IMR-90 (cell line): Measurements from ENCODE around the gene BORA. TPM values are rescaled to one million over a fixed set of nuclear protein-coding genes. Genes with fewer than 3 reads are reported as not detected.

Experiments
- ATAC-seq: fragments of 200-7000 bp; cut with Tn5 transposase; 2 replicates; pipeline ENCODE4 v1.9.1; 2020; ENCODE audit warnings: low read depth, mild to moderate bottlenecking, moderate library complexity
- BruUV-seq: library from RNA; stranded (reverse); fragments of 400-500 nt; replicated peaks from 2 replicates; lab custom pipeline; 2021; lab: Mats Ljungman, UMichigan
- CTCF ChIA-PET: fragments of 300-600 bp; formaldehyde crosslinking; extraction: SDS; loops from one replicate; lab custom pipeline; 2021; ENCODE audit warnings: antibody characterized with exemption; lab: Yijun Ruan, JAX
- POLR2A ChIA-PET: fragments of 300-600 bp; sonication (Branson Sonifier 250); formaldehyde crosslinking; loops from one replicate; lab custom pipeline; 2022; ENCODE audit warnings: antibody characterized with exemption; ENCODE audit not compliant: unreplicated experiment; lab: Charles Lee
- DNase-seq: peaks from one replicate; pipeline ENCODE4 v3.0.0; 2013
- H2AFZ ChIP-seq: replicated peaks from 2 replicates; pipeline ENCODE3; 2013; ENCODE audit warnings: low read length, mild to moderate bottlenecking; ENCODE audit not compliant: poor library complexity
- H2AK5ac ChIP-seq: 2 replicates; pipeline ENCODE4 v1.6.1; 2013; ENCODE audit warnings: low read depth, low read length, inconsistent platforms
- H2AK9ac ChIP-seq: replicated peaks from 2 replicates; pipeline ENCODE3; 2013; ENCODE audit warnings: mild to moderate bottlenecking, low read depth, low read length, moderate library complexity; ENCODE audit not compliant: poor library complexity
- H2BK120ac ChIP-seq: 2 replicates; pipeline ENCODE4 v1.6.1; 2013; ENCODE audit warnings: low read depth, low read length, inconsistent platforms
- H2BK15ac ChIP-seq: 3 replicates; pipeline ENCODE4 v1.6.1; 2013; ENCODE audit warnings: low read depth, low read length, inconsistent platforms
- H2BK20ac ChIP-seq: 2 replicates; pipeline ENCODE4 v1.6.1; 2013; ENCODE audit warnings: low read depth, mild to moderate bottlenecking, inconsistent platforms, low read length, moderate library complexity
- H2BK5ac ChIP-seq: 2 replicates; pipeline ENCODE4 v1.6.1; 2013; ENCODE audit warnings: mild to moderate bottlenecking, low read depth, low read length, inconsistent platforms; ENCODE audit not compliant: poor library complexity, severe bottlenecking
- H3K14ac ChIP-seq: replicated peaks from 2 replicates; pipeline ENCODE4 v1.6.1; 2013; ENCODE audit warnings: low read depth, low read length, inconsistent platforms
- H3K18ac ChIP-seq: 2 replicates; pipeline ENCODE4 v1.6.1; 2013; ENCODE audit warnings: low read depth, low read length, control low read depth
- H3K23ac ChIP-seq: 2 replicates; pipeline ENCODE4 v1.6.1; 2013; ENCODE audit warnings: low read depth, low read length, inconsistent platforms
- H3K27ac ChIP-seq: 2 replicates; pipeline ENCODE4 v1.5.1; 2013; ENCODE audit warnings: mild to moderate bottlenecking, control low read depth, low read length; ENCODE audit not compliant: insufficient read depth
- H3K27me3 ChIP-seq: 2 replicates; pipeline ENCODE4 v1.6.1; 2013; ENCODE audit warnings: low read length; ENCODE audit not compliant: control insufficient read depth, insufficient read depth
- H3K36me3 ChIP-seq: 2 replicates; pipeline ENCODE4 v1.6.1; 2013; ENCODE audit warnings: low read length, mixed read lengths; ENCODE audit not compliant: control insufficient read depth, insufficient read depth
- H3K4ac ChIP-seq: 2 replicates; pipeline ENCODE4 v1.6.1; 2013; ENCODE audit warnings: low read depth, low read length, inconsistent platforms
- H3K4me1 ChIP-seq: 2 replicates; pipeline ENCODE4 v1.6.1; 2013; ENCODE audit warnings: low read length, mixed read lengths; ENCODE audit not compliant: control insufficient read depth, insufficient read depth
- H3K4me2 ChIP-seq: 2 replicates; pipeline ENCODE4 v1.6.1; 2013; ENCODE audit warnings: low read depth, mild to moderate bottlenecking, control low read depth, low read length, moderate library complexity
- H3K4me3 ChIP-seq: 2 replicates; pipeline ENCODE4 v1.5.1; 2013; ENCODE audit warnings: low read depth, mild to moderate bottlenecking, control low read depth, low read length, moderate library complexity; ENCODE audit not compliant: insufficient read depth
- H3K56ac ChIP-seq: 2 replicates; pipeline ENCODE4 v1.6.1; 2013; ENCODE audit warnings: low read length, inconsistent platforms; ENCODE audit not compliant: insufficient read depth; ENCODE audit errors: extremely low read depth
- H3K79me1 ChIP-seq, 2 experiments: 2 replicates each; pipeline ENCODE4 v1.6.1; 2013; ENCODE audit warnings: low read length in 2 of 2, inconsistent platforms in 1 of 2, low read depth in 1 of 2
- H3K9ac ChIP-seq: 2 replicates; pipeline ENCODE4 v1.6.1; 2013; ENCODE audit warnings: low read depth, low read length, control low read depth
- H3K9me1 ChIP-seq: 2 replicates; pipeline ENCODE4 v1.6.1; 2013; ENCODE audit warnings: low read length, inconsistent platforms; ENCODE audit not compliant: insufficient read depth
- H3K9me3 ChIP-seq: 2 replicates; pipeline ENCODE4 v1.6.1; 2013; ENCODE audit warnings: low read length; ENCODE audit not compliant: control insufficient read depth, insufficient read depth
- H4K20me1 ChIP-seq: 2 replicates; pipeline ENCODE4 v1.6.1; 2013; ENCODE audit warnings: low read length, inconsistent platforms; ENCODE audit not compliant: insufficient read depth
- H4K5ac ChIP-seq: 2 replicates; pipeline ENCODE4 v1.6.1; 2013; ENCODE audit warnings: mild to moderate bottlenecking, low read depth, low read length, control low read depth
- H4K8ac ChIP-seq, 2 experiments: 2 replicates each; pipeline ENCODE4 v1.6.1; 2013; ENCODE audit warnings: low read depth in 2 of 2, low read length in 2 of 2, control low read depth in 1 of 2, inconsistent platforms in 1 of 2
- H4K91ac ChIP-seq: 2 replicates; pipeline ENCODE4 v1.6.1; 2013; ENCODE audit warnings: low read depth, low read length, inconsistent platforms; ENCODE audit not compliant: insufficient read depth
- BHLHE40 ChIP-seq: fragments of 150-350 bp; IDR thresholded peaks from 2 replicates; pipeline ENCODE4 v1.6.1; 2016; ENCODE audit warnings: mild to moderate bottlenecking, low read depth, low read length
- CEBPB ChIP-seq: IDR thresholded peaks from 2 replicates; pipeline ENCODE4 v1.6.1; 2012; ENCODE audit warnings: low read depth, low read length, improper control_type of control experiment
- CTCF ChIP-seq: conservative IDR thresholded peaks from 2 replicates; pipeline ENCODE4 v1.5.1; 2012; ENCODE audit warnings: mild to moderate bottlenecking, low read depth, low read length, improper control_type of control experiment
- ELK1 ChIP-seq: fragments of 150-350 bp; IDR thresholded peaks from 2 replicates; pipeline ENCODE4 v1.6.1; 2016; ENCODE audit warnings: low read depth, mild to moderate bottlenecking, low read length, moderate library complexity, borderline replicate concordance
- FOS ChIP-seq: fragments of 150-350 bp; IDR thresholded peaks from 2 replicates; pipeline ENCODE4 v1.6.1; 2016; ENCODE audit warnings: low read depth, low read length
- MAFK ChIP-seq: IDR thresholded peaks from 2 replicates; pipeline ENCODE4 v1.6.1; 2012; ENCODE audit warnings: low read depth, low read length, improper control_type of control experiment
- MAZ ChIP-seq: IDR thresholded peaks from 2 replicates; pipeline ENCODE4 v1.6.1; 2012; ENCODE audit warnings: low read depth, mild to moderate bottlenecking, low read length, improper control_type of control experiment, moderate library complexity, borderline replicate concordance
- MXI1 ChIP-seq: IDR thresholded peaks from 2 replicates; pipeline ENCODE4 v1.6.1; 2012; ENCODE audit warnings: low read depth, mild to moderate bottlenecking, low read length, moderate library complexity, borderline replicate concordance
- NFE2L2 ChIP-seq: fragments of 150-350 bp; IDR thresholded peaks from 2 replicates; pipeline ENCODE4 v1.6.1; 2016; ENCODE audit warnings: low read depth, mild to moderate bottlenecking, low read length
- POLR2A ChIP-seq: IDR thresholded peaks from 2 replicates; pipeline ENCODE4 v1.6.1; 2012; ENCODE audit warnings: mild to moderate bottlenecking, low read depth, low read length
- RAD21 ChIP-seq: IDR thresholded peaks from 2 replicates; pipeline ENCODE4 v1.6.1; 2012; ENCODE audit warnings: low read length, improper control_type of control experiment
- RCOR1 ChIP-seq: IDR thresholded peaks from 2 replicates; pipeline ENCODE4 v1.6.1; 2012; ENCODE audit warnings: mild to moderate bottlenecking, low read length, improper control_type of control experiment; ENCODE audit not compliant: insufficient replicate concordance
- SMC3 ChIP-seq: fragments of 150-350 bp; IDR thresholded peaks from 2 replicates; pipeline ENCODE4 v1.6.1; 2016; ENCODE audit warnings: low read depth, mild to moderate bottlenecking, antibody characterized with exemption, low read length, moderate library complexity
- USF2 ChIP-seq: fragments of 150-350 bp; IDR thresholded peaks from 2 replicates; pipeline ENCODE4 v1.6.1; 2017; ENCODE audit warnings: mild to moderate bottlenecking, antibody characterized with exemption, low read length, low read depth
- WGBS, 2 experiments: methylation state at CpG; one replicate each; pipeline versions ENCODE4 v1.1.5 to v1.1.7; 2013; ENCODE audit warnings: missing lambda C conversion rate in 2 of 2; ENCODE audit not compliant: insufficient read length in 1 of 2; ENCODE audit errors: extremely low coverage in 2 of 2; 5-methylcytosine and 5-hydroxymethylcytosine counted together
- dilution Hi-C: fragments of 300-500 bp; cut with HindIII; formaldehyde crosslinking; loops from one replicate; pipeline ENCODE4 v1.14.3; 2018; ENCODE audit warnings: low sequenced_read_pairs; ENCODE audit not compliant: unreplicated experiment
- in situ Hi-C: fragments of 300-500 bp; cut with MboI; formaldehyde crosslinking; loops from 3 replicates; pipeline ENCODE4 v1.14.3; 2019; ENCODE audit warnings: low sequenced_read_pairs, inconsistent platforms, mixed read lengths
- intact Hi-C: fragments of 100-400 bp; cut with micrococcal nuclease; formaldehyde crosslinking; loops from 2 replicates; pipeline ENCODE4 v1.10.0; 2022
- polyA plus RNA-seq, 3 experiments: library from polyadenylated mRNA; depleted of rRNA; stranded (reverse); fragments of >200 nt; gene quantifications; 2 replicates each; pipeline ENCODE4 v1.2.3, GENCODE V29; 2012; ENCODE audit warnings: low replicate concordance in 1 of 3
- total RNA-seq: library from RNA; depleted of rRNA; stranded (reverse); fragments of >200 nt; gene quantifications from 2 replicates; pipeline ENCODE4 v1.2.3, GENCODE V29; 2012

The BORA gene
- total and polyA plus RNA-seq, 2 of the 4 experiments (the other 2 are of a cell fraction): 4.0 to 12.2 TPM

- no peak overlapping the region for H3K18ac ChIP-seq
- no peak overlapping the region for H3K4ac ChIP-seq
- no peak overlapping the region for H3K4me3 ChIP-seq
- dilution Hi-C loops (no loop called here), intact Hi-C loops (no loop called here), in situ Hi-C loops (no loop called here)
- H2AK9ac ChIP-seq: no peak overlapping the region
- H4K5ac ChIP-seq: no peak overlapping the region
- no peak overlapping the region for H2AFZ ChIP-seq
- H3K27ac ChIP-seq: peak overlapping the region; percentile 23; the same call in 1 of the 2 replicates
- no peaks in the 10 kb centered on the region for H4K20me1 ChIP-seq
- ChIA-PET CTCF (no interaction called here), POLR2A (no interaction called here)
- H3K79me1 ChIP-seq: peaks cover 8 to 21% of the 10 kb centered on the region in 2 experiments; a peak in 3 of 4 replicates
- no peaks in the 10 kb centered on the region for H3K4me1 ChIP-seq
- no peak overlapping the region for H2AK5ac ChIP-seq
- H2BK5ac ChIP-seq: no peak overlapping the region
- ATAC-seq (no peak), DNase-seq (no peak)
- H2BK120ac ChIP-seq: no peak overlapping the region
- H2BK15ac ChIP-seq: no peak overlapping the region
- H3K14ac ChIP-seq: no peak overlapping the region
- BruUV-seq: no TSS peak
- H3K9ac ChIP-seq: no peak overlapping the region
- H4K91ac ChIP-seq: no peak overlapping the region
- WGBS, 2 experiments: 100% methylated on average over 4 of the region's 6 CpGs; no CpG with 5 or more reads in 1 of the 2 experiments
- peaks cover 31% of the 10 kb centered on the region for H3K36me3 ChIP-seq
- no peak overlapping the region for H3K23ac ChIP-seq
- no peak overlapping the region for H3K56ac ChIP-seq
- TF ChIP-seq MAFK (no peak), POLR2A (no peak), MXI1 (no peak), BHLHE40 (no peak), SMC3 (no peak), FOS (no peak), RCOR1 (no peak), CEBPB (no peak), NFE2L2 (no peak), MAZ (no peak), ELK1 (no peak), CTCF (no peak), RAD21 (no peak), USF2 (no peak)
- no peaks in the 10 kb centered on the region for H3K9me1 ChIP-seq
- H3K9me3 ChIP-seq: no peaks in the 10 kb centered on the region
- H3K4me2 ChIP-seq: no peak overlapping the region
- H2BK20ac ChIP-seq: no peak overlapping the region
- no peaks in the 10 kb centered on the region for H3K27me3 ChIP-seq
- no peak overlapping the region for H4K8ac ChIP-seq
These were observed 26.4 kb downstream of the BORA start for GRCh38 chr13:72754111-72754510.
